Left renal pelvis (tissue), 4 donors: ENCODE data around the gene TSPAN14. TPM values are rescaled to one million over a fixed set of nuclear protein-coding genes. Genes with fewer than 3 reads are reported as not detected.
"Not testable (repeated sequence)": the region's sequence is repeated elsewhere in the genome, so short reads cannot be mapped to it uniquely, and the experiment has no call there.

ENCODE experiments used
- DNase-seq, 4 donors: peaks; one replicate each; pipeline ENCODE4 v3.0.0-alpha.2; 2013; ENCODE audit warnings: low read depth in 4 of 4, low spot score in 3 of 4
- polyA plus RNA-seq, 4 donors: library from polyadenylated mRNA; unstranded; fragments of 120-200 nt; gene quantifications; one replicate each; pipeline ENCODE4 v1.2.1, GENCODE V29; 2013; ENCODE audit not compliant: insufficient read length in 4 of 4

Gene TSPAN14
- polyA plus RNA-seq, 4 donors = 83.7 to 101 (median 91.8) TPM

DNA sequence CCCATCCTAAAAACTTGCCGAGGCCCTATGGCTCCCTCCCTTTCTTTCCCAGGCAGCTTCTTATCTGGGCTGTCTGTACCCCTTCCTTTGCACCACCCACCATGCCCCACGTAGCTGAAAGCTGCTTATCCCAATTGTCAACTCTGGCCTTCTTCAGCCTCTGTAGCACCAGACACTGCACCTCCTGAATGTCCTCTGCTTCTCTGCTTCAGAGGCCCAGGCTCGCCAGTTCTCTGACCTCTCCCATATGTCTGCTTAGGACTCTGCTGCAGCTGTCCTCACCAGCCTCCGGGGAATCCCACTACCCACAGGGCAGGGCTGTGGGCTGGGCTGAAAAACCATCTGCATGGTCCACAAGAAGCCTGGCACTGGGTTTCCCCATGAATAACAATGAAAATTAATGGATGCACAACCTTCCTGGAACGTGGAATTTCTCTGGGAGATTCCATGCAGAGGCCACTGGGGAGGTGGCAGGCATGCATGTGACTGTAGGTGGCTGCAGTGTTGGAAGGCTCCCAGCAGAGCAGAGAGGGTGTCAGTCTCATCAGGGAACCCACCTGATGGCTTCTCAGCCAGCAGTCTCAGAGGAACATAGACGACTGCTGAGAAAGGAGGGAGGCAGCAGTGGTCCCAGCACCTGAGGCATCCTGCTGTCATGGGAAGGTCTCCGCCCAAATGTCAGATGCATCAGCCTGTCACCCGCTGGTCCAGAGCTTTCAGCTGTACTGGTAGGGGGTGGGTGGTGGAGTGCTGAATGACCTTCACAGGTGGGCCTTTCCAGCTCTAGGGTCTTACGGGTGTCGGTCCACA is 66.8 kb downstream of the TSPAN14 start:
- DNase-seq = no peak

GRCh38 chr10:80522756-80523363 is 68.8 kb downstream of the TSPAN14 start:
- DNase-seq = no peak

DNA sequence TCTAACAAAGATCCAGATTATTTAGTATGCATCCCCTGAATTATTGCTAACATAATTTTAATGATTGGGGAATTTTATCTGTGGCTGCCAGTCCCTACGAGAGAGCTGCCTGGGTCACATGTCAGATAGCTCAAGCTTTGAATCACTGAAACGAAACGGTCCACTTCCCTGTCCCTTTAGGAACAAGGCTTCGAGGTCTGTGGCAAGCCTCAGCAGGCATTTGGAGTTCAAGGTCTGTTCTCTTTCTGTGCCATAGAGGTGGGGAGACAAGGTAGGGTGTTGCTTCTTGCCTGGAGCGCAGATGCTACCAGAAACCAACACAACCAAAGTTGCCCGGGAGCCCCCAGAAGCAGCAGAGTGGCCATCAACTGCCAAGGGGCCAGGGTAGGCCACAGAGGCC is 69.7 kb downstream of the TSPAN14 start:
- DNase-seq = no peak

DNA sequence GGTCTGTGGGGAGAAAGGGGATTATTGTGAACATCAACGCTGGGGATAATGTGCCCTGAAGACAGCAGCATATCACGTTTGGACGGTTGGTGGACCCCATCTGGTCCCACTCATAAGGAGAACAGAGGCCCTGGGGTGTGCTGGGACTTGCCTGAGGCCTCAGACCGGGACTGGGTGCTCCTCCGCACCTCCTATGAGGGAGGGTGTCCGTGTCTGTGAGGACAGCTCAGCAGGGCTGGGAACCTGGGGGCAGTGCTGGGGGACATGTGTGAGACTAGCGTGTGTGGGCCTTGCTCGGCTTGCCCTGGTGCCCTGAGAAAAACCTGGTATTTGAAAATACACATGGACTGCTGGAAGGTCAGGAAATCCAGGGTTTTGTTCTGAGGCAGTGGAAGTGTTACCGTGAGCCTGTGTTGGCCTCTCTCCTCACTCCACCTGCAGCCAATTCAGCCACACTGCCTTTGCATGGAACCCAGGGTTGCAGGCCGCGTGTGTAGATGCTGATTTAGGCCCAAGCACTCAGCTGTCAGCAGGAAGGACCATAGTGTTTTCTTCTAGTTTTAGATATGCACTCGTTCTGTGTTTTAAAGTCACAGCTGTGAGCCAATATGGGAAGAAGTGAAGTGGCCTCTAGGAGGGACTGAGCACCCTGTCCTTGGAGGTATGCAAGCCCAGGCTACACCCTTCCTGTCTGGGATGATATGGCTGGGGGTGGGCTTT is 70.2 kb downstream of the TSPAN14 start:
- DNase-seq = no peak

- DNase-seq = no peak
Observed at GRCh38 chr10:80526218-80526617, 72.1 kb downstream of the TSPAN14 start.

GRCh38 chr10:80526742-80527141 is 72.6 kb downstream of the TSPAN14 start:
- no peak for DNase-seq

DNA sequence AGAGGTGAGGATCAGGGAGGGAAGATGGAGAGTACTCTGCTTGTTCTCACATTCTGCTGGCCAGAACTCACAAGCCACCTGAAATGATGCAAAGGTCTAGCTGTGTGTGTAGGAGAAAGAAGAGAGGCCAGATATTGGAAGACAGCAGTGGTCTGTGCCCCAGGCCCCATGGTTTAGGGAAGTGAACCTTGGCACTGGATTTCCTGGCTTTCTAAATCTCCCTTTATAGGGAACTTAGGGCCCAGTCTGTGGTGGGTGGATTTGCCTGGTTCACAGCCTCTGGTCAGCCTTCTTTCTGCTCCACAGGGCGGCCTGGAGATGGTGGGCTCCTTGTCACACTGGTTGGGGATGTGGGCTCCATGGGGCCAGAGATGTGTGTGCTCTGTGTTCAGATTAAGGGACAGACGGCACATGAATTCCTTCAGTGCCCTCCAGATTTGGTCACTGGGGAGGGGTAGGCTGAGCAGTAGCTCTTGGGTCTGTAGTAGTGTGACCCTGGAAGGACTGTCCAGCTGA is 74.1 kb downstream of the TSPAN14 start:
- no peak for DNase-seq

DNA sequence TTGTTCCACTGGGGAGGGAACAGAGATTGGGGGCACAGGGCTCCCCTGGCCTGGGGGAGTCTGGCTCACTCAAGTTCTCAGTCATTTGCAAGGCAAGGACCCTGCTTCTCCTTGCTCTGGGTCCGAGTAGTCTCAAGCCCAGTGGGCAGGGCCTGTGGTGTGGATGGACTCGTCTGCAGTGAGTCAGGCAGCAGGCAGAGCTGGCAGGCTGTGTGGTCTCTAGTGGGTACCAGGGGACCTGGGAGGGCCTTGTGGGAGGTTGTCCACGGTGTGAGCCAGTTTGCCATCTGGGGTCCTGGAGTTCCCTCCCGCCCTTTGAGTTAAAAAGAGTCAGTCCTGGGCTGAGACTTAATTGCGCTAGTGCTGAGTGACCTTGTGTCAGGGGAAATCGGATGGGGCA is 74.8 kb downstream of the TSPAN14 start:
- DNase-seq = no peak

- DNase-seq = no peak
Observed at GRCh38 chr10:80529604-80530003, 75.5 kb downstream of the TSPAN14 start.

- no peak for DNase-seq
Observed at GRCh38 chr10:80530251-80530650, 76.1 kb downstream of the TSPAN14 start.

DNA sequence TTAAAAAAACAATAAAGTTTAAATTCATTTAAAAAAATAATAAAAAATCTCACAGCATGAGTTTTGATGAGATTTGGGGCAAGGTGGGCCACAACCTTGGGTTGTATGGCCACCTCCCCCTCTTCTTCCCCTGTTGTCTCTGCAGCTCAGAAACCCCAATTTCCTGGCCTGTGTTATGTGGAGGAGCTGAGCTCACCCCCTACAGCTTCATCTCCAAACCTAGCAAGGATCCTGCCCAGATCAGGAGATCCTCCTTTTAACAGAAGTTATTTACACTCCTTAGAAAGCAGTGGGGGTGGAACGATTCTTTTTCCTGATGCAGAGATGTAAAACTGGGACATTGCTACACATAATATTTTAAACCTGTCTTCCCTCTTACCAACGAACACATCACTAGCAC is 76.7 kb downstream of the TSPAN14 start:
- DNase-seq = no peak

DNA sequence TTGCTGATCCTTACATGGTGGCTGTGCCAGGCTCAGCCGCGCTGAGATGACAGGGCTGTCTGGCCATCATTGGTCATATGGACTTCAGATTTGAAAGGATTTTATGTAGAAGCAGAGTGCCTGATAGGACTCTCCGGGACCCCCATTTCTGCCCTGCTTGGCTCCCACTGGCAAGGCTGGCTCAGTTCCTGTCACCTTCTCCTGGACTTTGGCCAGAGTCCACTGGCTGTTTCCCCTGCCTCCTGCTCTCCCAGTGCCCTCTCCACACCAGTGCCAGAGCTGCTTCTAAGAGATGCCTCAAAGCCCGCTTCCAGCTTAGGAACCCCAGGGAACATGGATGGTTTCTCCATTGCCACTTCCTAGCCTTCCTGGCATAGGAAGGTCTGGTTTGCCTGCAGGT is 78.5 kb downstream of the TSPAN14 start:
- no peak for DNase-seq

GRCh38 chr10:80534059-80534458 is 79.9 kb downstream of the TSPAN14 start:
- not testable (repeated sequence) for DNase-seq

DNA sequence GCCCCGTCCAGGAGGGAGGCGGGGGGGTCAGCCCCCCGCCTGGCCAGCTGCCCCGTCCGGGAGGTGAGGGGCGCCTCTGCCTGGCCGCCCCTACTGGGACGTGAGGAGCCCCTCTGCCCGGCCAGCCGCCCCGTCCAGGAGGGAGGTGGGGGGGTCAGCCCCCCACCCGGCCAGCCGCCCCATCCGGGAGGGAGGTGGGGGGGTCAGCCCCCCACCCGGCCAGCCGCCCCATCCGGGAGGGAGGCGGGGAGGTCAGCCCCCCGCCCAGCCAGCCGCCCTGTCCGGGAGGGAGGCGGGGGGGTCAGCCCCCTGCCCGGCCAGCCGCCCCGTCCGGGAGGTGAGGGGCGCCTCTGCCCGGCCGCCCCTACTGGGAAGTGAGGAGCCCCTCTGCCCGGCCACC is 80.5 kb downstream of the TSPAN14 start:
- not testable (repeated sequence) for DNase-seq

DNA sequence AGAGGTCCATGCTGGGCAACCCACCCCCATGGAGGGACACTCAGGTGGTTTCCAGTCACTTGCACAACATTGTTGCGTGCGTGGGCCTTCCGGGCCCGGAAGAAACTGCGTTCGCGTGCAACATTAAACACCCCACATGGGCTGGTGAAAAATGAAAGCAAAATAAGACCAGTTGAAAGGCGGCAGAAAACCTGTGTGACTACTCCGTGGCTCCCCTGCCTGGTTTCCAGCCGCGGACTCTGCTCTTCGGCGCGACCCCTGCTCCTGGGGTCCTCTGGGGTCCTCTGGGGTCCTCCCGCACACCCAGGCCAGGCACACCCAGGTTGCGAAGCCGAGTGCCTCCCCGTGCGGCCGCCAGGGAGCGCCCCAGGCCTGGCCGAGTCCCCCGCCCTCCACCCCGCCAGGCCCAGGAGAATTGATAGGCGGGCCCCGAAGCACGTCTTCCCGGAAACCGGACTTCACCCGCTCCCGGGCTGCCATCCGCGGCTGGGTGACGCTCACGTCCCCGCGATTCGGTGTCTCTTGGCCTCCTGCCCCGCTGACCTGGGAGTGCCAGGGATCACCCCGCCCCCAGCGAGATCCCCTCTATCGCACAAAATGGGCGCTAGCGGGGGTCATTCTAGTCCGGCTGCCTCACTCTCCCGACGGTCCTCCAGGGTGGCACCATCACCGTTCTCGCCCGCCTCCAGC is 81.7 kb downstream of the TSPAN14 start:
- no peak for DNase-seq

GRCh38 chr10:80536361-80536835 is 82.3 kb downstream of the TSPAN14 start:
- DNase-seq = no peak

- peak in 1 of 4 donors; percentile 32 for DNase-seq
Observed at GRCh38 chr10:80537086-80537735, 83.1 kb downstream of the TSPAN14 start.

DNA sequence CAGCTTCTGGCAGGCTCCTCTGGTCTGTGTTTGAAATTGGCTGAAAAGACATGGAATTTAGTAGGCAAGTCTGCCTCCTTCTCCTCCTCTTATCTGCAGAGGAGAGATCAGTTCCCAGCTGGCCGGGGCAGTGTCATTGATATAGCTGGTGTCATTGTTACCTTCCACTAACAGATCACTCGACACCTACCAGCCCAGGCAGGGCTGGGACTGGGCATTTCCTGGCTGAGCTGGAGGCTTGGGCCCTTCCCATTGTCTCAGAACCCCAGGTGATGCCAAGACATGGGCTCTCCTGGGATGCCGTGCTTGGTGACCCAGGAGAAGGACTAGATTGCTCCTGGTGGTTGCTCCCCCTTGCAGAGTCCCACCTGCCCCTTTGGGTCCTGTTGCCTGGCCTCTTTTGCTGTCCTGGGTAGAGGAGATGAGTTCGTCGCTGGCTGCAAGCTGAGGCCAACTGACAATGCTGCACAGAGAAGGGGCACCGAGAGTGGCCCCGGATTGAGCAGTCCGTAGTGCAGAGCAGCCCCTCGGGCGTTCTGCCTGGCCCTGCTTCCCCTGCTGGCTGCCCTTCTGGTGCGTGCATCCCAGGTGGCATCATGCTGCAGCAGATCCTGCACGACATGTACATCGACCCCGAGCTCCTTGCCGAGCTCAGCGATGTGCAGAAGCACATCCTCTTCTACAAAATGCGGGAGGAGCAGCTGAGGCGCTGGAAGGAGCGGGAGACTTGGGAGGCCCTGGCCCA is 83.8 kb downstream of the TSPAN14 start, which contains the start of gene SH2D4B:
Gene SH2D4B (plus strand): TSS at position 167 of the 745 bp plus-strand sequence. CDS start 430 bp downstream, at position 597.
- no peak for DNase-seq

DNA sequence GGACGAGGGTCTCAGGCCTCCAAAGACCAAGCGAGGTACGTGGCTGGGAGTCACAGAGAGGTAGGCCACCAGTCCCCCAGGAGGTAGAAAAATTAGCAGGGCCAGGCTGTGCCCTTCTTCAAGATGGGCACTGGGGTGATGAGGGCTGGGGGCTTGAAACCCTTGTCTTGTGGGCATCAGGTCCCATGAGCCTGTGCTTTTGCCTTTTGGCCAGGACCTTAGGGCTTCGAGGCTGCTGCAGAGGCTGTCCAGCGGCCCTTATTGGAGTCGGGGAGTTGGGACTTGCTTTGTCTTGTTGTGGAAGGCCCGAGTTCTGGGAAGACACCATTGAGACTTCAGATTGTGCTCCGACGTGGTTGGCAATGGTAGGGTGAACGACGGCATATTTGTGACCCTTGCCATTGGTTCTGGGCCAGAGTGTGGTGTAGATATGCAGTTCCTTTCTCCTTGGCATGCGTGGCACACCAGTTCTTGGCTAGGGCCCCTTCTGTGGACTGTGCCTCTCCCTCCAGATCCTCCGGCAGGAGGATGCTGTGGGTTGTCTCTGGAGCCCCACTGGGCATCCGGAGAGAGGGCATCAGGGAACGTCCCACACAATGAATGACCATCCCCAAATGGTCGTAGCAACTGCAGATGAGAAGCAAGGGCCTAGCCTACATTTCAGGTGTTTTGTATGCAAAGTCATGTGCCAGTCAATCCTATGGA is 84.5 kb downstream of the TSPAN14 start:
- no peak for DNase-seq
